HepG2 (cell line): ENCODE results near the gene NFIC. TPM values are rescaled to one million over a fixed set of nuclear protein-coding genes. Genes with fewer than 3 reads are reported as not detected.

Source experiments
- ADNP ChIP-seq: sonication (generic); formaldehyde crosslinking; IDR thresholded peaks from 2 replicates; pipeline ENCODE4 v1.4.0; 2020; ENCODE audit warnings: missing genetic modification reagents
- BRF2 ChIP-seq: sonication (generic); formaldehyde crosslinking; IDR thresholded peaks from 2 replicates; pipeline ENCODE4 v1.8.1; 2022; ENCODE audit warnings: mild to moderate bottlenecking, missing genetic modification reagents
- FOXK1 ChIP-seq: sonication (generic); formaldehyde crosslinking; IDR thresholded peaks from 2 replicates; pipeline ENCODE4 v1.4.0; 2020; ENCODE audit warnings: low read depth, missing genetic modification reagents, borderline replicate concordance
- FOXP4 ChIP-seq: sonication (generic); formaldehyde crosslinking; IDR thresholded peaks from 2 replicates; pipeline ENCODE4 v1.4.0; 2020; ENCODE audit warnings: missing genetic modification reagents
- GATAD1 ChIP-seq: IDR thresholded peaks from 2 replicates; pipeline ENCODE4 v1.6.1; 2016; ENCODE audit warnings: missing genetic modification reagents, missing compliant biosample characterization
- HDAC6 ChIP-seq: fragments of 200-600 bp; sonication (generic); IDR thresholded peaks from 2 replicates; pipeline ENCODE4 v1.7.0; 2017; ENCODE audit warnings: mild to moderate bottlenecking, antibody characterized with exemption, low read length, low read depth
- IRF2 ChIP-seq: IDR thresholded peaks from 2 replicates; pipeline ENCODE4 v1.6.1; 2018; ENCODE audit warnings: missing genetic modification reagents, missing compliant biosample characterization
- JUN ChIP-seq: sonication (generic); formaldehyde crosslinking; IDR thresholded peaks from 2 replicates; pipeline ENCODE4 v1.4.0; 2020; ENCODE audit warnings: mild to moderate bottlenecking, missing genetic modification reagents
- KLF16 ChIP-seq, 2 experiments: sonication (generic) in 1 of 2; formaldehyde crosslinking in 1 of 2; IDR thresholded peaks; 2 replicates each; pipeline versions ENCODE4 v1.6.1 to v1.8.0; 2016 to 2023; ENCODE audit warnings: missing genetic modification reagents in 2 of 2, missing compliant biosample characterization in 1 of 2
- KMT2B ChIP-seq: IDR thresholded peaks from 2 replicates; pipeline ENCODE4 v1.6.1; 2016; ENCODE audit warnings: missing genetic modification reagents, missing compliant biosample characterization
- RXRA ChIP-seq: sonication (generic); formaldehyde crosslinking; IDR thresholded peaks from 2 replicates; pipeline ENCODE4 v1.5.1; 2020; ENCODE audit warnings: missing genetic modification reagents
- SNAPC2 ChIP-seq: sonication (generic); formaldehyde crosslinking; IDR thresholded peaks from 2 replicates; pipeline ENCODE4 v1.8.1; 2022; ENCODE audit warnings: mild to moderate bottlenecking, missing genetic modification reagents
- SUZ12 ChIP-seq: fragments of 150-350 bp; IDR thresholded peaks from 2 replicates; pipeline ENCODE4 v1.6.1; 2014; ENCODE audit warnings: low read depth, low read length
- TERF1 ChIP-seq: sonication (generic); formaldehyde crosslinking; IDR thresholded peaks from 2 replicates; pipeline ENCODE4 v1.8.0; 2022; ENCODE audit warnings: mild to moderate bottlenecking, missing genetic modification reagents, moderate library complexity
- TFE3 ChIP-seq: IDR thresholded peaks from 2 replicates; pipeline ENCODE4 v1.6.1; 2016
- ZC3H13 ChIP-seq: sonication (generic); formaldehyde crosslinking; IDR thresholded peaks from 2 replicates; pipeline ENCODE4 v1.8.1; 2023; ENCODE audit warnings: mild to moderate bottlenecking, missing genetic modification reagents, moderate library complexity
- ZFP1 ChIP-seq: IDR thresholded peaks from 2 replicates; pipeline ENCODE4 v1.6.1; 2016
- ZNF101 ChIP-seq: sonication (generic); formaldehyde crosslinking; IDR thresholded peaks from 2 replicates; pipeline ENCODE4 v1.4.0; 2020; ENCODE audit warnings: mild to moderate bottlenecking, low read depth, missing genetic modification reagents, borderline replicate concordance
- ZNF232 ChIP-seq: sonication (generic); formaldehyde crosslinking; IDR thresholded peaks from 2 replicates; pipeline ENCODE4 v1.4.0; 2020; ENCODE audit warnings: missing genetic modification reagents, borderline replicate concordance
- ZNF234 ChIP-seq: sonication (generic); formaldehyde crosslinking; conservative IDR thresholded peaks from 2 replicates; pipeline ENCODE4 v1.5.1; 2020; ENCODE audit warnings: mild to moderate bottlenecking, missing genetic modification reagents
- ZNF251 ChIP-seq: sonication (generic); formaldehyde crosslinking; IDR thresholded peaks from 2 replicates; pipeline ENCODE4 v1.9.0; 2021; ENCODE audit warnings: mild to moderate bottlenecking, missing genetic modification reagents
- ZNF34 ChIP-seq: sonication (generic); formaldehyde crosslinking; IDR thresholded peaks from 2 replicates; pipeline ENCODE4 v1.4.0; 2020; ENCODE audit warnings: mild to moderate bottlenecking, missing genetic modification reagents, borderline replicate concordance
- ZNF563 ChIP-seq: sonication (generic); formaldehyde crosslinking; IDR thresholded peaks from 2 replicates; pipeline ENCODE4 v1.8.0; 2022; ENCODE audit warnings: mild to moderate bottlenecking, moderate library complexity, missing genetic modification reagents
- ZNF605 ChIP-seq: sonication (generic); formaldehyde crosslinking; IDR thresholded peaks from 2 replicates; pipeline ENCODE4 v1.8.0; 2022; ENCODE audit warnings: mild to moderate bottlenecking, missing genetic modification reagents
- ZNF850 ChIP-seq: sonication (generic); formaldehyde crosslinking; conservative IDR thresholded peaks from 2 replicates; pipeline ENCODE4 v1.9.0; 2021; ENCODE audit warnings: mild to moderate bottlenecking, missing genetic modification reagents
- ZNF883 ChIP-seq: sonication (generic); formaldehyde crosslinking; IDR thresholded peaks from 2 replicates; pipeline ENCODE4 v1.5.1; 2020; ENCODE audit warnings: mild to moderate bottlenecking, missing genetic modification reagents; ENCODE audit errors: not compliant biosample characterization
- polyA plus RNA-seq, 8 experiments: library from polyadenylated mRNA; depleted of rRNA in 3 of 8; stranded (reverse) in 7 of 8; unstranded in 1 of 8; fragments of >200 nt; fragmentation: Illumina TruSeq in 4 of 8; extraction: Trizol in 4 of 8; gene quantifications; 2 replicates each; pipeline versions ENCODE4 v1.2.1 to v1.2.3, GENCODE V29; 2011 to 2016; ENCODE audit warnings: low read depth in 4 of 8, missing spikeins in 1 of 8, mixed read lengths in 1 of 8; ENCODE audit not compliant: insufficient read depth in 1 of 8
- total RNA-seq, 5 experiments: library from RNA; depleted of rRNA; stranded (reverse); fragments of >200 nt; fragmentation: Illumina TruSeq; extraction: Trizol; gene quantifications; 2 replicates each; pipeline ENCODE4 v1.2.3, GENCODE V29; 2016; ENCODE audit warnings: low read depth in 1 of 5

Gene NFIC
- total and polyA plus RNA-seq, 2 of the 13 experiments (the other 11 are each of a cell fraction or from before 2014, with no cell fraction given): 1.3 to 2.5 TPM

GRCh38 chr19:3397266-3398022 is 31.1 kb downstream of the NFIC start (continued):
- TF ChIP-seq BRF2 (0 out of 2 replicates have a peak, but pooled peaks have one; percentile 43), FOXK1 (CRISPR knock-in tag) (peak; percentile 73; the same call in 1 of the 2 replicates), ZNF563 (CRISPR knock-in tag) (no peak), TFE3 (CRISPR knock-in tag) (peak; percentile 59; the same call in 1 of the 2 replicates), IRF2 (CRISPR knock-in tag) (no peak), ZNF251 (CRISPR knock-in tag) (no peak), SNAPC2 (CRISPR knock-in tag) (no peak), FOXP4 (CRISPR knock-in tag) (0 out of 2 replicates have a peak, but pooled peaks have one; percentile 30), ZFP1 (no peak), KLF16 (CRISPR knock-in tag; IDR thresholded peaks at IDR 0.05) (peak in 1 of 2 experiments; percentile 72; a peak in 1 of 4 replicates), ZNF850 (CRISPR knock-in tag) (no peak), GATAD1 (CRISPR knock-in tag) (peak; percentile 49; the same call in 1 of the 2 replicates), ZNF101 (CRISPR knock-in tag) (no peak), ZNF232 (no peak), ZNF605 (CRISPR knock-in tag) (peak; percentile 62; the same call in 1 of the 2 replicates), HDAC6 (no peak), KMT2B (CRISPR knock-in tag) (peak; percentile 73), ZNF234 (CRISPR knock-in tag) (no peak), ZNF34 (CRISPR knock-in tag) (no peak), ZC3H13 (CRISPR knock-in tag) (no peak; the same call in 1 of the 2 replicates), SUZ12 (no peak), ADNP (peak; percentile 92), RXRA (CRISPR knock-in tag) (peak; percentile 100), JUN (no peak), TERF1 (CRISPR knock-in tag) (no peak), ZNF883 (CRISPR knock-in tag) (no peak)
